Measurements from ENCODE around the gene COASY.

Gene COASY

DNA sequence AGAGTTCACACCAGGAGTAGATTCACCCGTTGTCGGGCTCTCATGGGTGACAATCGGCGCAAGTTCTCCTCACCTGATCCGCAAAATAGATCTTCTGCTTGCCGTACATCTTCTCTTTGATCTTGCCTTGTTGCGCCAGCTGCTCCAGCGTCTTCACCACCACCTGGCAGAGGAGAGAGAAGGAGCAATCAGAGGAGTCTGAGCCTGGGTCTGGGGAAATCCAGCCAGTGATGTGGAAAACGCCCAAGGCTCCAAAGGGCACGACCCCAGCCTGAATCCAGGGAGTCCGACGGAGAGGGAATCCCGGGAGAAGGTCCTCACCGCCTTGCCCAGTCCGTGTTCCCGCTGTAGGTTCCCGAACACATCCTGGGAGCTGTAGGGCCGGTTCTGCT is 15.2 kb downstream of the COASY start:
- DNase-seq, result peak in 1 of 2 donors; percentile 21

DNA sequence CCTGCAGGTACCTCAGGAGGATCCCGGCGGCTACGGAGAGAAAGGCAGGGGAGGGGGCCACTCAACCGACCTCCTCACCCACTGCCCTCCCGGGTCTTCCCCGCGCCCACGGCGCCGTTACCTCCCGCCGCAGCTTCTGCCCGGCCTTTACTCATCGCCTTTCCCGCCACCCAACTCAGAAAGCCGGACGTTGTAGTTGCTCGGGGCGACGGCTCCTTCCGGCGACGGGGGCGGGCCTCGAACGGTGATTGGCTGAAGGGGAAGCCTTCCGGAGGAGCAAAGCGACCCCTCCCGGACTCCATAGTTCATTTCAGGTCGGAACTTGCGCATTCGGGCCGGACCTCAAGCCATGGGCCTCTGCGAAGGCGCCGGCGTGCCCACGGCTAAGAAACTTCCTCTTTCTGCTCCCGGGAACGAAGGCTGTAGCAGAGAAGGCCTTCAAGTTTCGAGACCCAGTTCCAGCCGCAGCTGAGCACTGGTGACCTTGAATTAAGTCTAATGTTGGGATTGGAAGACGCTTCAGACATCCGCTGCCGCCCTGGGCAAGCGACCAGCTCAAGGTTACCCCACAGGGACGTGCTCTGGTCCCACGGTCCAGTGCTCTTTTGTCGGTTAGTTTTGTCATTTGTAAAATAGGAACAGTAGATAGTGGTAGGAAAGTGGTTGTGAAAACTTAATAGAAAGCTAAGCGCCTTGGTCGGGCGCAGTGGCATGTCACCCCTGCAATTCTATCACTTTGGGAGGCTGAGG is 15.8 kb downstream of the COASY start, which contains the start of gene PSMC3IP:
TSS of gene PSMC3IP (minus strand) at position 198 of the 750 bp plus-strand sequence. CDS start at position 155, 43 bp downstream.
- peak; percentile 95 to 96 for DNase-seq

DNA sequence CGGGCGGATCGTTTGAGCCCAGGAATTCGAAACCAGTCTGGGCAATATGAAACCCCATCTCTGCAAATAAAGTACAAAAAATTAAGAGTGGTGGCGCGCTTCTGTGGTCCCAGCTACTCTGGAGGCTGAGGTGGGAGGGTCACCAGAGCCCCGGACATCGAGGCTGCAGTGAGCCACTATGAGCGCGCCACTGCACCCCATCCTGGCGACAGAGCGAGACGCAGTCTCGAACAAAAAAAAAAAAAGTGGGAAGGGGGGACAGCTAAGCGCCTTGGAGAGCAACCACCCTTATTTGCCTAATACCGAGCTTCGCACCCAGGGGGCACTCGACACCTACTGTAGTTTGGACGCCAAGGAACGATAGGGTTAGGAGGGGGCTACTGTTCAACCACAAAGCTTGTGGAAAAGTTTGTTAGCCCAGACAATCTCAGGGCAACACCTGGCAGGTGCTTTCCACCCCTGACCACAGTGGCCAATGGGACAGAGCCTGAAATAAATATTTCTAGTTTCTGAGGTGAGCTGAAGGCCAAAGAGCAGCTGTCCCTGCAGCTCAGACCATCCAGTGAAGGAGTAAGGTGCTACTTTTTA is 16.4 kb downstream of the COASY start:
- peak; percentile 82 to 83 for DNase-seq

DNA sequence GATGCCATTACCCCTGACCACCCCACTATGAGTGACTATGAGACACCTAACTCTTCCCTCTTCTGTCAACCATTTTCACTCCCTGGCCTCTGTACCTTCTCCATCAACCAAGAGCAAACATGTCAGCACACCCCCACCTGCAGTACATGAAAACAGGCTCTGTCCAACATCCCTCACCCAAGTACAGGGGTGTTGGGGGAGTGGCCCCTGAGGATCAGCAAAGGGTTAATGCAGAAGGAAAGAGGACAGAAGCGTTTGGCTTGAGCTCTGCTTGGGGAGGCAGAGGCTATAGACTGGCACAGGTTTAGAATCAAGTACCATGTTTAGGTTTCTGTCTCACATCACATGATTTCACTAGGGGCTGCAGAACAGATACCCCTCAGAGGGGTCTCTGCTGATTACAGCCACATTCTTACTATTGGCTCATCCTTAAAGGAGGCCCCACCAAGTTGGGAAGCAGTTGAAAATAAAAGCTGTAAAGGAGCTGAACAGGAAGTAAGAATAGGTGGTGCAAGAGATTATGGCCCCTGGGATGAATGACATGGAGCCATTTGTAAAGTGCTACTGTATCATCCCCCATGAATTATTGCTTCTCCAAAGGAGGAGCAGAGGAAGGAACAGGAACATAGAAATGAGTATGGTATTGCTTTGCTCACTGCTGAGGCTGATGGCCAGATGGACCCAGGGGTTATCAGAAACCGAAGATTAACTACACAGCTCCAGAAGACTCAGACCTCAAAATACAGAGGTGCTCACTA is 18.0 kb downstream of the COASY start:
- no peak for DNase-seq

DNA sequence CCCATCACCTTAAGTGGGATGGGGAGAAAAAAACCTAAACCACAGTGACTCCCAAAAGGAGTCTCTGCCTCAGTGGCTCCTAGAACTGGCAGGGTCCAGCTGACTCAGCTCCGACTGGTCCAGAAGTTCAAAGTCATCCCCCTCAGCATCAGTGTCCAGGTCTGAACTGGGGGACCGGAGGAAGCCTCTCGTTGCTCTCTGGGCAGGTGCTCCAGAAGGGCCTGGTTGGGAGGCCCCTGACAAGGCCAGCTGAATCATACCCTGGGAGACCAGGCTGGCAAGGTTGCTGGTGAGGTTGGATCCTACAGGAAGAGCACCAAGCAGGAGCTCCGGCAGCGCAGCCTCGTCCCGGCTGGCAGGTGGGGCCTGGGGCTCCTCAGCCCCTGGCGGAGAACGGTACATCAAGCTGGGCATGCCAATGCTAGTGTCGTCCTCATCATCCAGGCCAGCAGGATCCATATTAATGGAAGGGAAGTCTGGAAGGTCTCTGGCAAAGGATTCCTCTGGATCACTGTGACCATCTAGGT is 19.9 kb downstream of the COASY start:
- no peak for DNase-seq

DNA sequence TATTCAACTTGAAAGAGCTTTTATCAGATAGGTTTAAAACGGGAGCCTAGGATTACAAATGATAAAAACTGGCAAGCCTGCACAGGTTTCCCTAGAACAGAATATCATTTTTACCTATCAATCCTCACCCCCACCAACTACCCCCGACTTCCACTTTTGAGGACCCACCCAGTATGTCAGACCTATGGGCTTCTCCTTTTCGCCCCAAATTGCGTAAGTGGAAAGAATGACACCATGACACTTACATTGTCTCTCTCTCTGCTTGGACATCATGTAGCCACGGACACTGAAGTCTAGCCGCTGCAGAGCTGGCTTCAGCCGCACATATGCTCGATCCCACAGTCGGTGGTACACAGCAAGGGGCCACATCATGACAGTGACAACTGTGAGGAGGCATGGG is 22.9 kb downstream of the COASY start:
- DNase-seq, result no peak

DNA sequence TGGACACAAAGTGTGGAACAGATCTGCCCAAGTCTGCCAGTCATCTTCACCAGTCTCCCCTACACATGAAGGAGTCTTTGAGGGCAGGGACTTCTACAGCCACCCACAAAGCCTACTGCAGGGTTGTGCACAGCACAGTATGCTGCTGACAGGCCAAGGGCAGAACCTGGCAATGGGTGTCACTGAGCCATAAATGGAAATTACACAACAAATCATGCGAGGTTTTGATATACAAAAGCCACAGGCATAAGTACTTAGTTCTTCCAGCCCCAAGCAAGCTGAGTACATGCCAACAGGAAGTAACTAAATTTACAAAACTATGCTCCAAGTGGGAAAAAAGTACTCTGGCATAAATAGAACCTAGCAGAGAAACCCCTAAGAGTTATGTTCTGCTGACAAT is 23.4 kb downstream of the COASY start:
- no peak for DNase-seq

DNA sequence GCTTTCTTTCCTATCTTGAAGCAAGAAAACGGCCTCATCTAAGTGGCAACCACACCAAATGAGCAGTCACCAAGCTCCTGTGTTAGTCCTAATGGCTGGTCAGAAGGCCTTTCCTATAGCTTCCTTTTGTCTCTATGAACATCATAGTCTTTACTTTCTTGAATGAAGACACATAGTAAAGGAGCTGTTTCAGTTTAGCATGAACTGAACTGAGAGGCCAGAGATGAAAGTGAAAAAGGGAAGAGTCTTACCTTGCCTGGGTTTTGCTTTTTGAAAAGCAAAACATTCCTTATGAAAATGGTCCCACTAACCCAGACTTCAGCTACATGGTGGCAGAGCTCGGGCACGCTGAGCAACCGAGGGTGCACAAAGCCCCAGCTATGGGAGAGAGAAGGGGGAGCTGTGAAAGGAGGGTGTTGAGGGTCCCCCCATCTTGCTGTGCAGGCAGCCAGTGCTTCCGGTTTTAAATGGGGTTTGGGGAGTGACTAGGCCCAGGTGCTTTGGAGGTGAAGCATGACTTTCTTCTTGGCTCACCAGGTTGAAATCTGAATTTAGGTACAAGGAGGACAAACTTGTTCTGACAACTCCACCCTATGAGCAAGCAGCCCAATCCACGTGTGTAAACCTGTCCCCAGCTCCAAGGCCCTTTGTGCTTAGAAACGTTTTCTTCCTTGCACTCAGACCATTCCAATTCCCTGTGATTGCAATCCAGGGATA is 24.7 kb downstream of the COASY start:
- no peak for DNase-seq

DNA sequence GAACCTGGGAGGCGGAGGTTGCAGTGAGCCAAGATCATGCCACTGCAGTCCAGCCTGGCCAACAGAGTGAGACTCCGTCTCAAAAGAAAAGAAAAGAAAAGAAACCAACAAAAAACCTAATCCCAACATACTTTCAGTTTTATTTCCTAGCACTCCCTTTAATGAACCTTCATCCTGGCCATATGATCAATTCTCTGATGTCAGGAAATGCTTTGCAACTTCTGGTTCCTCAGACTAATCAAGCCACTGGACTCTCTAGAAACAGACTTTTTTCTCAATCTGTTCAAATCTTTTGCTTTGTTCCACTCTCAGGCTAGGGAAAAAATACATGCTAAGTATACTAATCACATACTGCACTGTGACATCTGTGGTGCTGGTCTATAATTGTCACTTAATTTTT is 28.9 kb downstream of the COASY start:
- DNase-seq, result no peak

DNA sequence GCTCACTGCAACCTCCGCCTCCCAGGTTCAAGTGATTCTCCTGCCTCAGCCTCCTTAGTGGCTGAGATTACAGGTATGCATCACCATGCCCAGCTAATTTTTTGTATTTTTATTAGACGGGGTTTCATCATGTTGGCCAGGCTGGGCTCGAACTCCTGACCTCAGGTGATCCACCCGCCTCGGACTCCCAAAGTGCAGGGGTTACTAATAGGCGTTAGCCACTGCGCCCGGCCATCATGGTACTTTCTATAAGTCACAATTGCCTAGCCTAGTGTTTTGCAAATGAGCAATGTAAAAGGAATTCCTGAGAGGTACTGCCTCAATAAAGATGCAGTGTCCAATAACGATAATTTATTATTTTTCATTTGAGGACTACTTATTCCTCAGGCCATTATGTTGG is 29.5 kb downstream of the COASY start:
- no peak for DNase-seq

DNA sequence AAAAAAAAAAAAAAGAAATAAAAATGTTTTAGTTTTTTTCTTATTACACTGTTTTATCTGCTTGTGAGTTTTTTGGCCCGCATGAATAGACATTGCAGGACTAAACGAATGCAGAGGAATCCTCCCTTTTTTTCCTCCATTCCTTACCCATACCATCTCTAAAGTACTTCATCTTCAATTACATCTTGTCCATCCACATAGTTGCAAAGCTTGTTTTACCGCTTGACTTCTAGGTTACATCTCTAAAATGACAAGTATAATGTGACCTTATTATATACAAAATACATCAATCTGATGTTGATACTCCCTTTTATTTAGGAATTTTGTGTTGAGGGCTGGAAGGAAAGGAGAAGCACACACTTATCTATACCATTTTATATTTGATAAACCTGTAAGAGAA is 34.4 kb downstream of the COASY start:
- DNase-seq, result no peak

DNA sequence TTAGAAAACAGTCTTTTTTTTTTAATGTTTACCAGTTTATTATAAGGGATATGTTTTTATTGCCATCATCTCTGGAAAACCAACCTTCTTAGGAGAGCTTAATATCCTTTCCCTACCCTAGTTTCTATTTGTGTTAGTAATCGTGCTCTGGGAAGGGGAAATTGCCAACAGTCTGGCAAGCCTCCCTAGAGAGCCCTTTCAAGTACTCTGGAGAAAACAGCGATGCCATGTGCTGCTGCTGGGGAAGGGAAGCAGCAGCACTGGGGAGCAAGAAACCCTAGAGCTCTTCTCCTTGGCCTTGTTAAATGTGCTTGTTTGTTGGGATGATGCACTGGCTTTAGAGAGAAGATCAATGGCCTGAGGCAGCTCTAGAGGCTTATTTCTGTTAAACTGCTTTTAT is 37.0 kb downstream of the COASY start:
- DNase-seq, result no peak

DNA sequence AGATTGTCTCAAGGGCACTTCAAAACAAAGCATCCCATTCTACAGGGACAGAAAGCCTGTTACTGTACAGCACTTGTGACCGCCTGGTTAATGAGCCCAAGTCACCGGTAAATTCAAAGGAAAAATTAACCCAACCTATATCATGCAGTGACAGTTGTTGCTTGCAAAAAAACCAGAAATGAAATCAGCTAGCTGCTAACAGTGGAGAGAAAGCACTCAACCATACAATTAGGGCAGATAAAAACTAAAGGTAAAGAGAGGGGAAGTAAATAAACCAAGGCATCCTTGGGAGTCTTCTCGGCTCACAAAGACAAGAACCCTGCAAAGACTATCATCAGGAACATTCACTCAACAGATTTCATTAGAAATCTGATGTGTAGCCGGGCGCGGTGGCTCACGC is 41.4 kb downstream of the COASY start:
- DNase-seq, result no peak

DNA sequence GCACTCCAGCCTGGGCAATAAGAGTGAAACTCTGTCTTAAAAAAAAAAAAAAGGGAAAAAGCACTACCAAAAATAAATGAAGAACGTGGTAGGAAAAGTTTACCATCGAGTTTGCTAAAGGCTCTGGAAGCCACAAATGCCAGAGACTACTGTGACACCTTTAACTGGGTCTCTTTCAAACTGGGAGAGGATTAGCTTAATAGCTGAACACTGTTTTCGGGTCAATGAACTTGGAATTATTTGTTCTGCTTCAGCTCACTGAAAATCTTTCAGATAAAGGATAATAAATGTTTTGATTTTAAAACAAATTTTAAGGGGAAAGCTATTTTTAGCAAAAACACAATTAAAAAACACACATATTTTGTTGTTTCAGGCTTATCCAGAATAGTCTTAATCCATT is 45.8 kb downstream of the COASY start:
- DNase-seq, result no peak

DNA sequence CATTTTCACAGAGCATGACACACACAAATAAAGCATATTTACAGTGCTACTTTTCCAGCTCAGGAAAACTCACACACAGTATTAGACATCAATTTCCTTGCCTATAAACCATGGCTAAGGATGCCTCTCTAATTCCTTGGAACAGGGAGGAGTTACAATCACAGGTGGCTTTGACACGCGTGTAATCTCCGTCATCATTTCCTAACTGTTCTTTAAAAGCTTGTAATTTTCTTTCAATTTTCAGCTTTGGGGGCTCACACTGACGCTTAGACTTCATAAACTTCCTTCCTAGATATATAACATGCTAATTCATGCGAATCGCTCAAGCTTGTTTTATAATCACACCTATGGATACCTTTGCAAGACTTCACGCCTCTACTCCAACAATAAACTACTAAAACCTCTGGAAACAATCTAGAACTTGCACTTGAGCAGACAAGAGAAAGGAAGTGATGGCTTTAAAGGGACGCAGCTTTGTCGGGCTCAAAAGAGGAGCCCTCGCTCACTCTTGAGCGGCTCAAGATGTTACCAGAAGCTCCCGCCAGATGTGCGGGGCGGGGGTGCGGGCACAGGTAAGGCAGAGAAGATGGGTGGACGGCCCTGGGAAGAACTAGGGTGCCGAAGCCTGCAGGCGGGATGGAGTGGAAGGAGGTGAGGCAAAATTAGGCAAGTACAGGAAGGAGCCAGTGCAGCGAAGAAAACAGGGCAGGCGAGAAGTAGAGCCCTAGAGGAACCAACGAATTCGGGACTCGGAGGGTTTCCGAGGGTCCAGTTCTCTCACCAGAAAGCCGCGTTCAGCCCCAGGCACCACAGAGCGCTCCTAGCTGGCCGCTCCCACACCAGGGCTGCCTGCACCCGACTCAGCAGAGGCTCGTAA is 46.6 kb downstream of the COASY start:
- DNase-seq, result peak in 1 of 2 donors; percentile 43

DNA sequence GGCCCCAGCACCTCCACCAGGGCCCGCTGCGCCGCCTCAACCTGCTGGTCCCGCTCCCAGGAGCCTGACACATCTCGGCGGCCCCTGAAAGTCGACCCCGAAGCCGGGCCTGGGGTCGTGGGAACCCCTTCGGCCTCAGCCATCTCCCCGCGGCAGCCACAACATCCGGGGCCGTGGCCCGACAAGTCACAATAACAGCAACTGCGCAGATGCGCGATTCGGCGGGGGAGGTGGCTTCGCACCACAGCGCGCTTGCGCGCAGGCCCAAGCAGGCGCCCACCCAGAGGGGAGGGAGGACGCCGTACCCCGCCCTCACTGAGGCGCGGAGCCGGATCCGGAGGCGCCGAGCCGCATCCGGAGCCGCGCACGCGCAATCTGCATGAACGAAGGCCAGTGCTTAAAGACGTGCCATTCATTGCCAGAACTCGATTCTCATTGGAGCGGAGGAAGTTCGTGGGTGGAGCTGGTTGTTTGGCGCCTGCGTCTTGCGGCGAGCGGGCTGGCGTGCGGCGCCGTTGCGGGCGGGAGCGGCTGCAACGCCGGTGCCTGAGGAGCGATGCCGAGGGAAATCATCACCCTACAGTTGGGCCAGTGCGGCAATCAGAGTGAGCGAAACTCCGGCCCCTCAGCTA is 47.4 kb downstream of the COASY start, which contains the start of the genes RETREG3 and TUBG1:
TSS of gene RETREG3 (minus strand) at position 193 of the 632 bp plus-strand sequence. CDS start at position 143, 50 bp downstream.
TSS of gene TUBG1 (plus strand) at position 502 of the 632 bp plus-strand sequence. CDS start at position 557, 55 bp downstream.
- DNase-seq, result peak; percentile 99

DNA sequence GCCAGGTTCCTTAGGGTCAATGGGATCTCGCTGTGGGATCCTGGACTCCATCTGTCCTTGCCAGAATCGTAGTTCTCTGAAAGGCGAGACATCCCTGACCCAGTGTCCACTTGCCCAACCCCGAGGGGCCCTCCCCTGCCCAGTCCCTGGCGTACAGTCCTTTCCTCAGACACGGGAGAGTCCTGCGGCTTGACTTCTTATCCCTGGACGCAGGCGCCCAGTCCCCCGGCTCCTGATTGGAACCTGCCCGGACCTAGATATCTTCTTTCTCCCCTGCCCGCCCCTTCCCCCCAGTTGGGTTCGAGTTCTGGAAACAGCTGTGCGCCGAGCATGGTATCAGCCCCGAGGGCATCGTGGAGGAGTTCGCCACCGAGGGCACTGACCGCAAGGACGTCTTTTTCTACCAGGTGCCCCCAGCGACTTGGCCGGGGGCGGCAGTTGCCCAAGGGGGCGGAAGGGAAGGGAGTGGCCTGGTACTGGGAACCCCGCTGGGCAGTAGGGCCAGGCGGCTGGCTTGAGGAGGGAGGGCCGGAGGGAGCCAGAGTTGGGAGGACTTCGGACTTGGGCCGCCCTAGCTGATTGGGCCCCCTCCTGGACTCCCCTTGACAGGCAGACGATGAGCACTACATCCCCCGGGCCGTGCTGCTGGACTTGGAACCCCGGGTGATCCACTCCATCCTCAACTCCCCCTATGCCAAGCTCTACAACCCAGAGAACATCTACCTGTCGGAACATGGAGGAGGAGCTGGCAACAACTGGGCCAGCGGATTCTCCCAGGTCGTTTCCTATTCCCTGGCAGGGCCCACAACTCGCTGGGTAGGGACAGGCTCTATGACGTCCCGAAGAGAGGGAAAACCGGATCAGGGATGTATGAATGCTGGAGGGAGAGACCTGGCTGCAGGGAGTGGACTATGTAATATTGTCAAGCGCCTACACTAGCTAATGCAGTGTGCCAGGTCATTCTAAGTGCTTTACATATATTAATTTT is 48.2 kb downstream of the COASY start:
- DNase-seq, result peak in 1 of 2 donors; percentile 32

DNA sequence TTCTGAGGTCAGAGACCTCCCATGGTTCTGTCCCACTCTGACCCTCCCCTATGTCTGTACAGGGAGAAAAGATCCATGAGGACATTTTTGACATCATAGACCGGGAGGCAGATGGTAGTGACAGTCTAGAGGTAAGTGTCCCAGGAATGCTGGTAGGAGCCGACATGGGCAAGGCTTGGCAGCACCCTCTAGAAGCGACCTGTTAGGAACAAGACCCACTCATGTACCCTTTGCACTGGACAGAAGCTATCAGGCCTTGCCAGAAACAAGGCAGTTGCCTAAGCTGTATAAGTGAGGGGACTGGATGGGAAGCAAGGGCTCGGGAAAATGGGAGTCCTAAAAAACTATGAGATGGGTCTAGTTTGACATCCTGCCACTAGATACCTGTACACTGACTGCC is 50.1 kb downstream of the COASY start:
- no peak for DNase-seq

DNA sequence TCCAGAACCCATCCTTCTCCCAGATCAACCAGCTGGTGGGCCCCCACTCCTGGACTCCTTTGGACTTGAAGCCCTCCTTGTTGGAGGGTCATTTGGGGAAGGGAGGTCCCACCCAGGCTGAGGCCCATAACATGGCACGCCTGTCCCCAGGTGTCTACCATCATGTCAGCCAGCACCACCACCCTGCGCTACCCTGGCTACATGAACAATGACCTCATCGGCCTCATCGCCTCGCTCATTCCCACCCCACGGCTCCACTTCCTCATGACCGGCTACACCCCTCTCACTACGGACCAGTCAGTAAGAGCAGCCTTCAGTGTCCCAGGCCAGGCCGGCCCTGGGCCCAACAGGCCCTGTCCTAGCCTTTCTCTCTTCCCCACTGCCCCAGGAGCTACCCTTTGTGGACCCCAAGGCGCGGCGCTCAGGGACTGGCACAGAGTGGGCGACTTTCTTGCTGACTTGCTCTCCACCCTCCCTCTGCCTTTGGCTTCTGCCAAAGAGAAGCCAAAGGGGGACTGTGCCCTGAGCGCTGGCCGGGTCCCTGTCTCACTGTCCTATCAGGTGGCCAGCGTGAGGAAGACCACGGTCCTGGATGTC is 51.8 kb downstream of the COASY start:
- no peak for DNase-seq
